ENCODE results near the gene RNASE11.

DNA sequence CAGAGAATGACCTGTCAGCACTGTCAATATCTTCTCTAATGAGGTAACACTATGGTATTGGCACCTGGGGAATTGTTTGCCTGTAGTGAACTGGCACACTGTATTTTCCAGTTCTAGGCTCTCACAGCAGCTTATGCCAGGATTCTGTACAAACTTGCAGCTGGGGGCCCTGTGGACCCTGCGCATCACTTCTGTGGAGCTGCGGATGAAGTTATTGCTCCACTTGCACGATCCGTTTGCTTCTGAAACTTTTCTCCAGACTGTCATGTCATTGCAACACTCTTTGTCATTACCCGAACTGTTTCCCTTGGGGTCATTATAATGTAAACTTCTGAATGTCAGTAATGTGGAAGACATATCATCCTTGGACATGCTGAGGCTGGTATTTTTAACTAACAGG, 3.9 kb downstream of the RNASE11 start:
- TF ChIP-seq, protein P1, sequence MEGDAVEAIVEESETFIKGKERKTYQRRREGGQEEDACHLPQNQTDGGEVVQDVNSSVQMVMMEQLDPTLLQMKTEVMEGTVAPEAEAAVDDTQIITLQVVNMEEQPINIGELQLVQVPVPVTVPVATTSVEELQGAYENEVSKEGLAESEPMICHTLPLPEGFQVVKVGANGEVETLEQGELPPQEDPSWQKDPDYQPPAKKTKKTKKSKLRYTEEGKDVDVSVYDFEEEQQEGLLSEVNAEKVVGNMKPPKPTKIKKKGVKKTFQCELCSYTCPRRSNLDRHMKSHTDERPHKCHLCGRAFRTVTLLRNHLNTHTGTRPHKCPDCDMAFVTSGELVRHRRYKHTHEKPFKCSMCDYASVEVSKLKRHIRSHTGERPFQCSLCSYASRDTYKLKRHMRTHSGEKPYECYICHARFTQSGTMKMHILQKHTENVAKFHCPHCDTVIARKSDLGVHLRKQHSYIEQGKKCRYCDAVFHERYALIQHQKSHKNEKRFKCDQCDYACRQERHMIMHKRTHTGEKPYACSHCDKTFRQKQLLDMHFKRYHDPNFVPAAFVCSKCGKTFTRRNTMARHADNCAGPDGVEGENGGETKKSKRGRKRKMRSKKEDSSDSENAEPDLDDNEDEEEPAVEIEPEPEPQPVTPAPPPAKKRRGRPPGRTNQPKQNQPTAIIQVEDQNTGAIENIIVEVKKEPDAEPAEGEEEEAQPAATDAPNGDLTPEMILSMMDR (IDR thresholded peaks at IDR 0.05): no peak
- no peak for TF ChIP-seq POLR2AphosphoS5 (IDR thresholded peaks at IDR 0.05; ENCODE audit: insufficient read depth in 1 of 2, low read depth in 1 of 2)
